Measurements from ENCODE around the gene ADARB2.

DNA sequence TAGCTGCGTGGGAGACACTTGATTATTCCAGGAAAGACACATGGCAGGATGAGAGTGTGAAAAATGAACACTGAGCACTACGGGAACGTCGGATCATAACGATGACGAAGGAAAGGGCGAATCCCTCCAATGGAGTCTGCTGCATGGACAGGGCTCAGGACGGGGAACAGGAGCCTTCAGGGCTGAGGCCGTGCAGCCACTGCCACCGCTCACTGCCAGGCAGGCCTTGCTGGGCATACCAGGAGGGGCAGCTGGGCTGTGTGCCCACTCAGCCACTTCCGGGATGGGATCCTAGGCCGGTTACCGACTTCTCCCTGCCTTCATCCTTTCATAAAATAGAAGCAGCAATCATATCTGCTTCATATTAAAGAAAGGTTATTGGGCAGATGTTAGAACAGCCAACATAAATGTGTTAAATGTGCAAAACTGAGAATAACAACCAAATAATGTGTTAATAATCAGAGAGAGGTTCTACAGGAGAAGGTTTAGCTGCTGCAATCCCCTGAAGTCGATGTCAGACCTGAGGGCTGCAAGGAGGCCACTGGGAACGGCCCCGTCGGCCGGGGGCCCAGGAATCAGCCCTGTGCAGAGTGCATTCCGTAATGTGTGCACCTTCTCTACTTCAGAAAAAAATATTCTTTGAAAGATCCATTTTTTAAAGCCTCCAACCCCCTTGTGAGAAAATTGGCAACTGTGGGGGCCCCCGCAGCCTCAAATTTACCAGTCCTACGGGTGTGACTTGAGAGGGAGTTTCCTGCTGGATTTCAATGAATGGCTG is 63.6 kb downstream of the ADARB2 start:
- TF ChIP-seq, protein P1, sequence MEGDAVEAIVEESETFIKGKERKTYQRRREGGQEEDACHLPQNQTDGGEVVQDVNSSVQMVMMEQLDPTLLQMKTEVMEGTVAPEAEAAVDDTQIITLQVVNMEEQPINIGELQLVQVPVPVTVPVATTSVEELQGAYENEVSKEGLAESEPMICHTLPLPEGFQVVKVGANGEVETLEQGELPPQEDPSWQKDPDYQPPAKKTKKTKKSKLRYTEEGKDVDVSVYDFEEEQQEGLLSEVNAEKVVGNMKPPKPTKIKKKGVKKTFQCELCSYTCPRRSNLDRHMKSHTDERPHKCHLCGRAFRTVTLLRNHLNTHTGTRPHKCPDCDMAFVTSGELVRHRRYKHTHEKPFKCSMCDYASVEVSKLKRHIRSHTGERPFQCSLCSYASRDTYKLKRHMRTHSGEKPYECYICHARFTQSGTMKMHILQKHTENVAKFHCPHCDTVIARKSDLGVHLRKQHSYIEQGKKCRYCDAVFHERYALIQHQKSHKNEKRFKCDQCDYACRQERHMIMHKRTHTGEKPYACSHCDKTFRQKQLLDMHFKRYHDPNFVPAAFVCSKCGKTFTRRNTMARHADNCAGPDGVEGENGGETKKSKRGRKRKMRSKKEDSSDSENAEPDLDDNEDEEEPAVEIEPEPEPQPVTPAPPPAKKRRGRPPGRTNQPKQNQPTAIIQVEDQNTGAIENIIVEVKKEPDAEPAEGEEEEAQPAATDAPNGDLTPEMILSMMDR (IDR thresholded peaks at IDR 0.05; ENCODE audit: low read depth, low read length, poor library complexity, severe bottlenecking), result no peak
- TF ChIP-seq EZH2phosphoT487 (IDR thresholded peaks at IDR 0.05; ENCODE audit: borderline replicate concordance, low read length), result no peak

Measured in DOHH2 (cell line).